Muscle of back (tissue), 11 donors: Measurements from ENCODE around the gene MAP3K1. TPM values are rescaled to one million over a fixed set of nuclear protein-coding genes. Genes with fewer than 3 reads are reported as not detected.

Experiments used
- DNase-seq, 3 donors: peaks; one replicate each; pipeline versions ENCODE4 v3.0.0 to v3.0.0-alpha.2; 2013
- polyA plus RNA-seq, 10 donors: library from polyadenylated mRNA; unstranded; fragments of 120-200 nt; gene quantifications; one replicate each; pipeline ENCODE4 v1.2.1, GENCODE V29; 2013; ENCODE audit not compliant: insufficient read length in 10 of 10

The MAP3K1 gene
- polyA plus RNA-seq, 10 donors: 13.0 to 22.4 (median 17.3) TPM

DNA sequence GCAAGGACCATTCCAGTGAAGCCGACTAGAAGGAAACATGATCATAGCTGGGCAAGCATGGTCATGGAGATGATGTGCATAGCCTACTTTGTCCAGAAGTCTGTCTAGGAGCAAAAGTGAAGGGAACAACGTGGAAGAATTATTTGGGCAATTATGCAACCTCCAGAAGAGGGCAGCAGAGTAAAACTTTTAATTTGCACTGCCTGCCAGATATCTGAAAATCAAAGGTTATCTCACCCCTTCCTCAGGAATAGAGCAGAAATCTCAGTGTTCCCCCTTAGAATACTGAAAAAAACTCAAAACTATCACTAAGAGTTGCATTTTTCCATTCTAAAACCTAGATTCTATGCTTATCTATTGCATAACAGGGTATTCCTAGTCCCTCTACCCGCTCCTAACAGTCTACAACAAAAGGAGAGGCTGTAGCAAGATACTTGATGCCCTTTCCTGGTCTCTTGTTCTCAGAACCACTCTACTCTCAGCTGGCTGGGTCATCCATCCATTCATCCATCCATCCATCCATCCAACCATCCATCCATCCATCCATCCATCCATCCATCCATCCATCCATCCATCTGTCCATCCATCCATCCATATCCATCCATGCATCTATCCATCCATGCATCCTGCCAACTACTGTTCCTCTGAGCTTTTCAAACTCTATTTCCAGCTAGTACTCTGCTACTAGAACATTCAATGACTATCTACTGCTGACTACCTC lies 85.7 kb downstream of the MAP3K1 start:
- DNase-seq: peak; percentile 24 to 58 (median 49)

DNA sequence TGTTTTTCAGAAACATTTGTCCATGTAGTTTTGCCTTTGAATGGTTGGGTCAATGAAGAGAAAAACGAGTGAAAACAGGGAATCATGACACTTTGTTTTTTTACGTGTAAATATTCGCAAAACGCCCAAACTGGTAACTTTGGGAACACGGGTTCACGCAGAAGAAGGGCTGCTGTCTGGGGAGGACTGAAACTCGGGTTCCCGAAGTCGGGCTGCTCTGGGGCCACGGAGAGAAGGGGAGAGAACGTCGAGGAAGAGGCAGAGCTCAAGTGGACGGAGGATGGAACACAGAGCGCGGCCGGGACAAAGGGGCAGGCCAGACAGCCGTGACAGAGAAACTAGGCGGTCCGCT lies 93.6 kb downstream of the MAP3K1 start:
- DNase-seq: peak in 1 of 3 donors; percentile 13

DNA sequence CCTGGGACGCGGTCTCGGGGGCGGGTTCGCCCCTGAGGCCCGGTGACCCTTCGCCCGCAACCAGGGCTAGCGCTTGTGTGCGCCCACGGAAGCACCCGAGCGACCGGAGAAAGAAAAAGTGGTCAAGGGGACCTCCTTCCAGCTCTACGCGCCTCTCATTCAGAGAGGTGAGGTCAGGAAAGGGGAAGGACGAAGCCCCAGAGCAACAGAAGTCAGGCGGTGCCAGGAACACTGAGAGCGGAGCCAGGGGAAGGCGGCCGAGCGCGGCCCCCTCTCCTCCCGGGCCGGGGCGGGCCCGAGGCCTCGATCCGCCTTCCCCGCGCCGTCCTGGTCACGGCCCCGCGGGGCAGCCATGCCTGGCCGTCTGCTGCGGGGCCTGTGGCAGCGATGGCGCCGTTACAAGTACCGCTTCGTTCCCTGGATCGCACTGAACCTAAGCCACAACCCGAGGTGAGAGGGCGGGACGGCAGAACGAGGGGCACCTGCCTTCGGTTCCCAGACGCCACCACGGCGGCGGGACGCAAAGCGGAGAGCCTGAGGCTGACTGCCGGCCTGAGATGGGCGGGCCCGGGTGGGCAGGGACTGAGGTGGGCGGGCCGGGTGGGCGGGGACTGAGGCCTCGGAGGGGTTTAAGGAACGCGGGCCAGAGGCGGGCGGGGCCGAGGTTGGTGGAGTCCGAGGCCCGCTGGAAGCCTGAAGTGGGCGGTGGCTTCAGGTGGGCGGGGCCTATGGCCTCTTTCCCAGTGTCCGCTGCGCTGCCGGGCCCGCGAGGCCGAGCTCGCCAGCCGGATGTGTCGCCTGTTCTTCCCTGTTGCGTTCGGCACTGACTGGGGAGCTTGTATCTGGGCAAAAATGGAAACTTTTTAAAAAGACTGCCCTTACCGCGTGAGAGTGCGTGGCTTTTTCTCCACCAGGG lies 94.2 kb downstream of the MAP3K1 start, which contains the start of gene SETD9:
Gene SETD9 (plus strand): TSS at position 303 of the 916 bp plus-strand sequence. CDS start 50 bp downstream, at position 353.
- DNase-seq: peak; percentile 97 to 99 (median 98)

DNA sequence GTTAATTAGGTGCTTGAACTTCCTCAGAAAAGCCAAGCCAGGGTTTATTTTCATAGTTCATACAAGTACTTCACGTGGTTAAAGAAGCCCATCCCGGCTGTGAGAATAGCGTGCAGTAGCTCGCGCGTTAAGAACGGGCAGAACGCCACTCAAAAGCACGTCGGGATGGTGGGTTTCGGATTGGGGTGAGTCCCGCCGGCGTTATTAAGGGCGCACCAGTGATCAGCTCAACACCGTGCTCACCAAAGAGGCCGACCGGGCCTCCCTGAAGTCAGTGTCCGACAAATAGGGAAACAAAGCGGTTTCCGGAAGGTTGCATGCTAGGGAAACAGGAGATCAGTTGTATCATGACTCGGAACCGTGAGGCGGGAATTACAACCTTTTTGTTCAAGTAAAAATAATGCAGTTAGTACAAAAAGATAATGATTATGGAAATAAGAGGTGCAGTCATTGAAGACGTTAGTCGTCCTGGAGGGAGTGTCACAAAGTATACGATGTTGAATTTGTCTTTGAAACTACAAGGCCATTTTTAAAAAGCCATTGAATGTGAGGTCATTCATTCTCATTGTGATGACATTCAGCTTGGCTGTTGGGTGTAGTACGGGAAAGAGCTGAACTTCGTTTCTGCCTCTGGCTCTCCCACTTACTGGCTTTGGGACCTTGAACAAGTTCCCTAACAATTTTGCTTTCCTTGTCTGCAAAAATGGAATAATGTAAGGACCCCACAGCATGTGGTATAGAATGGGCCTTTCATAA lies 95.0 kb downstream of the MAP3K1 start:
- no peak for DNase-seq

DNA sequence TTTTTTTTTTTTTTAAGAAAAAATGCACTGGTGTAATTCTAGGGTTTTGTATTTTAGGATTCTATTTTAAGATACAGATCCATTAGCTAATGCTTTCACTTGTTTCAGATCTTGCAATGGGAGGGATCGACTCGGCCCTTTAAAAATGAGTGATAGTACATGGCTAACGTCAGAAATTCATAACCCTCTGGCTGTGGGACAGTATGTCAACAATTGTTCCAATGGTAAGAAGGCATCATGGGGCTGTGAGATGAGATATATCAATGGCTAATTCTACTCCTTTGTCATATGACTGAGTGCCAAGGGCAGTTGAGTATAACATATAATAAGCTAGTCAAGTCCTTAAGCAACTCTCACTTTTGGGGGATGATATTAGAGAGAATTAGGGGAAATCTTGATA lies 98.4 kb downstream of the MAP3K1 start:
- DNase-seq: no peak

DNA sequence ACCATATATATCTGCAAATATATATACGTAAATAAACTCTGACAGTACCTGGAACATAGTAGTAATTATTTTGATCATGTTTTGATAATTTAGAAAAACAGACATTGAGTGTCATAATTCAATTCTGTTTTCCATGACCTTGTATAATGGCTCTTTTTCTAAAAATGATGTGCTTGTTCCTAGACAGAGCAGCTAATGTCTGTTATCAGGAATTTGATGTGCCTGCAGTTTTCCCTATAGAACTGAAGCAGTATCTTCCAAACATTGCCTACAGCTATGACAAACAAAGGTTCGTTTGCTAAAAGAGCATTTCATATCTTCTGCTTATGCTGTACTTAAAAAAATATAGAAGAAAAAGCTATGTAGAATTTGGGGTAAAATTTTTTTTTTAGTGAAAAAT lies 99.3 kb downstream of the MAP3K1 start:
- no peak for DNase-seq

DNA sequence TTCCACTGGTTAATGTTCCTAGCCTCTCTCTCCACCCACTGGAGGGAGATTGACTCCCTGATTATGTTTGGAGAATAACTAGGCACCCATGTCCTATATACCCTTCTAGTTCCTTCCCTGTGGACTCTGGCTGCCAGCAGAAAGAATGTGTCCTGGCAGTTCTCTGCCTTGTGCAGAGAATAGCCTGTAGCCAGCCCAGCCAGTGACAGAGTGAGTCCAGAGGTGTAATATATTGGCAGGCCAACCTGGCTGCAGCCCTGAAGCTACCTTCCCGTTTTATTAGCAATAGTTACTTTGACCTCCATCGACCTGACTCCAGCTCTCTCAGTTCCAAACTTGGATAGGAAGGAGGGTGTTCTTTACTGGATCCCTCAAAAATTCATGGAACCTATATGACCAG lies 102.2 kb downstream of the MAP3K1 start:
- DNase-seq: no peak

DNA sequence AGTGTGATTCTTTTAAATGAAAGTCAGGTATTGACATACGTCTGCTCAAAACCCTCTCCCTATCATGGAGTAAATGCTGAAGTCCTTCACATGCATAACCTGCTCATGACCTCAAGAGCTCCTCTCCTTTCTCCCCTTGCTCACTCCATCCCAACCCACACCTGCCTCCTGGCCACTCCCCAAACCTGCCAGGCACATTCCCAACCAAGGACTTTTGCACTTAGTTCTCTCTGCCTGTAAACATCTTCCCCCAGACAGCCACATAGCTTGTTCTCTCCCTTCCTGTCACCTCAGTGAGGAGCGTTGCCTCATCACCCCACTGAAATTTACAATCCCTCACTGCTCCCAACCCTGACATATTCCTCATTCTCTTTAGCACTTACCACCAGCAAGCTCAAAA lies 102.7 kb downstream of the MAP3K1 start:
- no peak for DNase-seq

DNA sequence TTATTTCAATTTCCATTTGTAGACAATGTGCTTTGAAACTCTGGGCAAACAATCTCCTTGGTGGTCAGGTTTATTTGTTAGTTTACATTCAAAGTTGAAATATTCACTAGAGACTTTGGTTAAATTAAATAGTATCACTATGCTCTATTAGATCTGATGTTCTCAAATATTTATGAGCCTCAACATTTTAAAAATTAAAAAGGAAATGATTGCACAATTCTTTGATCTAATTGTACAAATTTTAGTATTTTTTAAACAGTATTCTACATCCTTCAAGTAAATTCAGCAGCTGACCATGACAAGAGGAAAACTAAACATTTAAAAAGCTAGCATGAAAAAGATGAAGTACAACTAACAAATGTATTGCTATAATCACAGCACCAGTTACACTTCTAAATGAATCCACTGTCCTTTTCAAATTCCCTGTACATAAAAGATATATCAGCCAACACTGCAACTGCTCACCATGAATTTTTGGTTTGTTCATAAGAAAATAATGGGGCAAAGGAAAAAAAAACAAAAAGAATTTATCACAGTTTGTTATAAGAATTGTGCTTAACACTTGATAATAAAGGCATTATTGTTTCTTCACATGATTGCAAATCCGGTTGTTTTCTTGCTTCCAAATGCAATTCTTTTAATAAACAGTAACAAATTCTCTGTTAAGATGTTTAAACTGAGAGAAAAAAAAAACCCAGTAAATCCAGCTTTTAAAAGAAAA lies 104.8 kb downstream of the MAP3K1 start:
- DNase-seq: no peak

DNA sequence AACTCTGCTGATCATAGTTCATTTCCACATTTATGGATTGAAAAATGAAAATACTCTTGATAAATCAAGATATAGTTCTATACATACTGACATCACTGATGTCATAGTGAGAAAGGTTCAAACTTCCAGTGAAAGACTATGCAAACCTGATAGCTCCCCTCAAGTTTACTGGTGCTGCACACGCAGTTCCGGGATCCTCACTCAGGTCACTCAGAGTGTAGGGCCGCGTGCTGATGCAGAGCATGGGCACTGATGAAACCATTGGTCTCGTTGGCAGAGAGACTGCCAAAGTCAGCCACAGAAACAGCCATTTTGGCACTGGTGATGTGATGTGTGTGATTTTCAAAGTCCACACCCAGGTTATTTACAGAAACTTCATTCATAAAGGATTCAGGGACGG lies 107.6 kb downstream of the MAP3K1 start:
- DNase-seq: no peak

DNA sequence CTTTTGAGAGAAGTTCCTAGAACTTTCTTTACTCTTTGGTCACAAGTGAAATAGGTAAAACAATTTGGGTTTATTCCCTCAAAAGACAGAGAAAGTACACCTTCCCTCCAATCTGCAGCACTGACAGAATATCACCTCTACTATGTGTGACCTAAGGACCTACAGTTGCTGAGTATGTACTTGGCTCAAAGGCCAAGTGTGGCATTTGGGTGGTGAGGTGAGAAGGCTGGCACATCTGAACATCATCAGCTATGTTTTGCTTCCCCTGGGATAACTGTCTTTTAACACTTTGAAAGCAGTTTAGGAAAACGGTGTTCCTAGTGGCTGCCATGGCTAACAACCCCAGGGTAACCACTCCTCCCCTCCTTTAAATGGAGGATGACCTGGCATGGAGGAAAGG lies 119.0 kb downstream of the MAP3K1 start:
- DNase-seq: no peak

DNA sequence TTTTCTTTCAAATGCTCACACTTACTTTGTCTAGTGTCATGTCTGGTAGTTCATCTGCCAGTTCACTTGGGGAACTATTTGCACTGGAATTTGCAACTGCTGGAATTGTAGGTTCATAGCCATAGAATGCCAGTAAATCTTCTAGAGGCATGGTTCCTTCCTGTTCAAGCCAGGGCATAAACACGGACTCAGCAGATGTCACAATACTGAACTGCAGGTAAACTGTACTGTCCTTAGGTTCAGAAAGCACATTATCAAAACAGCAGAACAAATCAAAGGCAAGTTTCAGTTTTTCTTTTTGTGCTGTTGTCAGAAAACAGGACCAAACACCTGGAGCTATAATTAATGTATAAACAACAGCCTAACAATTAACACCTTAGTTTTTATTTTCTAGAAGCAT lies 123.5 kb downstream of the MAP3K1 start:
- no peak for DNase-seq

DNA sequence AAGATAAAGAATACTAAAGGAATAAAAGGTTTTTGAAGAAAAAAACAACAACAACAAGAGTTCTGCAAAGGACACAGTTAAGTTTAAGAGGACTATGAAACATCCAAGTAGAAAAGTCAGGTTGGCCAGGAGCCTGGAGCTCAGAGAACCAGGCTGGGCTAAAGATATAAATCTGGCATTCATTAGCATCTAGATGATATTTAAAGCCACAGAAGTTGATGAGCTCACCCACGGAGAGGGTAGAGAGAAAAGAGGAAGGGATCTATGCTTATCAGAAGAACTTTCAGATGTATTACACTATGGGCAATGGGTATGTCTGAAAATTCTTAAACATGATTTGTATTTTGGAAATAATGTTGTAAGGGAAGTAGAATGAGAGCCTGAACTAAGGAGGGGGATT lies 126.6 kb downstream of the MAP3K1 start:
- peak in 2 of 3 donors; percentile 7 to 15 for DNase-seq

Other genes starting within 250 kb of the MAP3K1 start
- gene SETD9, start 94.0 kb downstream of the MAP3K1 start, polyA plus RNA-seq: 10 to 100 TPM in 2 of 10 donors, 1 to 10 TPM in 8; 2.3 to 14.7 (median 8.9) TPM
- gene MIER3, start 136.6 kb downstream of the MAP3K1 start, polyA plus RNA-seq: 10 to 100 TPM; 17.9 to 28.5 (median 23.6) TPM